ENCODE measurements around the gene PPFIA1. TPM values are rescaled to one million over a fixed set of nuclear protein-coding genes. Genes with fewer than 3 reads are reported as not detected.

PPFIA1 gene
- total and polyA plus RNA-seq, 2 of the 8 experiments (the other 6 are each of a cell fraction or from before 2014, with no cell fraction given), result 44.3 to 73.5 TPM

DNA sequence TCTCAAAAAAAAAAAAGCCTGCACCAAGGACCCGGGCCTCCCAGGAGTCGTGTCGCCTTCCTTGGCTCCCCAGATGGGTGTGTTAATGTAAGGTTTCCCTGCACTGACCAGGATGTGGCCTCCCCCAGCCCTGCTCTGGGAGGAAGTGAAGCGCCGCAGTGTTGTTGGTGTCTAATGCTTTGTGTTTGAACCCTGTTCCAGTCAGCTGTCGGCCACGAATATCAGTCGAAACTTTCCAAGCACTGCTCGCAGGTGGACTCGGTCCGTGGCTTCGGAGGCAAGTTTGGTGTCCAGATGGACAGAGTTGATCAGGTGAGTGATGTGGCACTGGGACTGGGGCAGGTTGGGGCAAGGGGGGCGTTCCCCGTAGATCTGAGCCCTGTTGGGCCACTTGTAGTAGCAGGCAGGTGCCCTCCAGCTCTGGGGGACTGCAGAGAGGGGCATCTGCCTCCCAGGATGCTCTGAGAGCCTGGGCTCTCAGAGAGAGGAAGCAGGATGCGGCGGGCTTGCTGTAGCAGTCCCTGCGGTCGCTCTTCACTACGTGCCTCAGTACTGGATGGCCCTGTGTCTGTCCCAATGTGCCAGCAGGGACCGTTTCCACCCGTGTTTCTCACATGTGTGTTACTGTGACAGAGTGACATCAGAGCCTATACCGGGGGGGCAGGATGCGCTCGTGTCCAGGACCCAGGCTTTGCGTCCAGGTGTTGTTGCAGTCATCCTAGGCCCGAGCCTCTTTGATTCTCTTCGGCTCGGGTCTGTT is 144.0 kb downstream of the PPFIA1 start:
- H4K20me1 ChIP-seq (replicated peaks in 1 of 2; ENCODE audit: control insufficient read depth in 1 of 2, insufficient read depth in 2 of 2, low read length in 2 of 2), result peaks cover 5 to 25% of the 10 kb centered on the region in 2 experiments
- H3K27ac ChIP-seq (ENCODE audit: low read depth, low read length), result no peak overlapping the region
- no peaks in the 10 kb centered on the region for H3K4me1 ChIP-seq (replicated peaks in 1 of 4; ENCODE audit: control insufficient read depth in 3 of 4, insufficient read depth in 4 of 4, low read length in 3 of 4)
- H3K56ac ChIP-seq (replicated peaks; ENCODE audit: insufficient read length, low read depth, low read length), result no peak overlapping the region
- 92% methylated on average over 28 of the region's 28 CpGs; no CpG with 5 or more reads in 1 of the 2 experiments for WGBS, 2 experiments (ENCODE audit: extremely low coverage in 1 of 2, insufficient coverage in 1 of 2, insufficient read length in 1 of 2, insufficient replicate concordance in 2 of 2, low coverage in 1 of 2, low lambda C conversion rate in 2 of 2, missing lambda C conversion rate in 1 of 2)
- H3K23me2 ChIP-seq (ENCODE audit: low read depth, low read length), result no peaks in the 10 kb centered on the region
- H3K36me3 ChIP-seq (ENCODE audit: control insufficient read depth in 2 of 4, insufficient read depth in 4 of 4, low read length in 3 of 4), result peaks cover 46 to 87% (median 80%) of the 10 kb centered on the region in 4 experiments
- no peak overlapping the region for H3K9ac ChIP-seq (replicated peaks in 1 of 4; ENCODE audit: extremely low read depth in 1 of 4, low read depth in 3 of 4, low read length in 3 of 4)
- no peak overlapping the region for H3K4ac ChIP-seq (replicated peaks; ENCODE audit: insufficient read length, low read depth, low read length)
- no peak overlapping the region for H2BK12ac ChIP-seq (ENCODE audit: low read depth, low read length)
- no peaks in the 10 kb centered on the region for H3K27me3 ChIP-seq (replicated peaks in 1 of 4; ENCODE audit: control insufficient read depth in 3 of 4, extremely low read depth in 1 of 4, insufficient read depth in 3 of 4, low read length in 3 of 4)
- DNase-seq (ENCODE audit: low read depth in 1 of 2, low spot score in 2 of 2) (no peak), FAIRE-seq (no peak)
- H2AFZ ChIP-seq (ENCODE audit: low read length), result no peak overlapping the region
- H2BK15ac ChIP-seq (ENCODE audit: low read length), result no peak overlapping the region
- no peak overlapping the region for H4K8ac ChIP-seq (ENCODE audit: extremely low read depth, insufficient read depth, low read length)
- H3K4me2 ChIP-seq (ENCODE audit: insufficient read depth in 1 of 2, low read depth in 2 of 2, low read length in 2 of 2), result no peak overlapping the region
- no peak overlapping the region for H3K18ac ChIP-seq (ENCODE audit: extremely low read depth, low read length)
- no peak overlapping the region for H3K23ac ChIP-seq (ENCODE audit: insufficient read length)
- H4K5ac ChIP-seq (ENCODE audit: insufficient read length, low read depth, low read length), result no peak overlapping the region
- no peak overlapping the region for H4K91ac ChIP-seq (replicated peaks; ENCODE audit: insufficient read length, low read length)
- H3K14ac ChIP-seq (ENCODE audit: insufficient read length), result no peak overlapping the region
- H3K4me3 ChIP-seq (ENCODE audit: extremely low read depth in 1 of 4, insufficient read depth in 2 of 4, low read depth in 3 of 4, low read length in 4 of 4), result no peak overlapping the region
- no peak overlapping the region for H2BK5ac ChIP-seq (ENCODE audit: low read depth, low read length)
- H3K9me3 ChIP-seq (ENCODE audit: insufficient read depth in 2 of 2, low read depth in 1 of 2, low read length in 1 of 2), result no peaks in the 10 kb centered on the region
- no peaks in the 10 kb centered on the region; the same call in 1 of the 2 replicates for H3K79me1 ChIP-seq (ENCODE audit: low read depth, low read length)
- ChIA-PET CTCF (ENCODE audit: partially characterized antibody) (interaction anchor here (0.7 to 1.3 kb wide), 5 partner anchors 10 to 55 kb away, joined by 3 to 4 read pairs (median 3); no protein-coding TSS in a partner anchor), POLR2A (ENCODE audit: partially characterized antibody) (interaction anchor here (1.1 to 1.7 kb wide), 3 partner anchors 10 to 20 kb away, joined by 3 read pairs; no protein-coding TSS in a partner anchor)
- no peak overlapping the region for H2BK20ac ChIP-seq (ENCODE audit: low read length)
- no peak overlapping the region for H2BK120ac ChIP-seq (replicated peaks; ENCODE audit: low read depth, low read length)
- no peak overlapping the region for H2AK5ac ChIP-seq (ENCODE audit: low read depth, low read length)
- H3K79me2 ChIP-seq (ENCODE audit: control insufficient read depth in 1 of 2, insufficient read depth in 2 of 2, low read length in 2 of 2), result no peaks in the 10 kb centered on the region
- TF ChIP-seq POU5F1 (IDR thresholded peaks at IDR 0.05; ENCODE audit: low read depth, low read length) (no peak), SP2 (IDR thresholded peaks at IDR 0.05; ENCODE audit: low read length) (no peak), EP300 (IDR thresholded peaks at IDR 0.05; ENCODE audit: borderline replicate concordance in 1 of 2, low read depth in 2 of 2, low read length in 2 of 2) (no peak), HDAC2 (IDR thresholded peaks at IDR 0.05; ENCODE audit: borderline replicate concordance in 1 of 2, low read depth in 2 of 2, low read length in 2 of 2) (no peak), CREB1 (IDR thresholded peaks at IDR 0.05) (no peak), HDAC6 (IDR thresholded peaks at IDR 0.05; ENCODE audit: low read depth, low read length) (no peak), RNF2 (IDR thresholded peaks at IDR 0.05; ENCODE audit: borderline replicate concordance, low read depth, low read length, missing control alignments, poor library complexity, severe bottlenecking) (no peak), CBX5 (IDR thresholded peaks at IDR 0.05; ENCODE audit: low read depth, low read length) (no peak), YY1 (IDR thresholded peaks at IDR 0.05; ENCODE audit: low read depth, low read length) (no peak), KDM5A (IDR thresholded peaks at IDR 0.05; ENCODE audit: low read length) (no peak), JUN (IDR thresholded peaks at IDR 0.05; ENCODE audit: low read depth, low read length) (no peak), SUZ12 (IDR thresholded peaks at IDR 0.05; ENCODE audit: low read length) (no peak)

Measured in H1 (cell line).